Activated T-helper 9 cell treated with anti-CD3 and anti-CD28 coated beads, Interleukin-2, amount 50 U/mL, for 16 hours (primary cell): Measurements from ENCODE around the gene SGPL1.

Experiments used
- DNase-seq: peaks from one replicate; pipeline ENCODE4 v3.0.0-alpha.2; 2020; ENCODE audit warnings: low read depth

The SGPL1 gene

DNA sequence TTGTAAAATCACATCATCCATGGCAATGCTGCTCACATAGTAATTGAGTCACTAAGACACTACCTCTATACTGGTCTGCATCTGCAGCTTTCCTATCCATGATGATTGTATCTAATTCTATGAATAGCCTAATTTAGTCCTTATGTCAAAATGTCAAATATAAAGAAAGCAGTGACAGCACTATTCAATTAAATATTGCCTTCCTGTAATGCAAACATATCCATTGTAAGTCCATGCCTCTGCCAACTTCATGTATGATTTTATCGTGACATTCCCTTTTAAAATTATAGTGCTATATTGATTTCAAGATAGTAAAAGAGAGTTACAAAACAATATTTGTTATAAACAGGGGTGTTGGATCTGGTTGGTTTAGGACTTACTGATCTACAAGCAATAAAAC is 4.8 kb upstream of the SGPL1 start:
- no peak for DNase-seq

DNA sequence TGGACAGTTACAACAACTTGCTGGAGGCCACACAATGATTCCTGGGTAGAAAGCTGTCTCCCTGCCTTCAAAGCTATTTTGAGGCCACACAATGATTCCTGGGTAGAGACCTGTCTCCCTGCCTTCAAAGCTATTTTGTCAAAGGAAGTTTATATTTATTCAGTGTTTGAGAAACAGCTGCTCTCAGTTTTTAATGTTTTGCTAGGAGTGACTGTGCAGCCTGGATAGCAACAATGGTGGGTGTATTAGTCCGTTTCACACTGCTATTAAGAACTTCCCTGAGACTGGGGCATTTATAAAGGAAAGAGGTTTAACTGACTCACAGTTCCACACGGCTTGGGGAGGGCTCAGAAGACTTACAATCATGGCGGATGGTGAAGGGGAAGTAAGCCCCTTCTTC is 3.9 kb upstream of the SGPL1 start:
- no peak for DNase-seq

DNA sequence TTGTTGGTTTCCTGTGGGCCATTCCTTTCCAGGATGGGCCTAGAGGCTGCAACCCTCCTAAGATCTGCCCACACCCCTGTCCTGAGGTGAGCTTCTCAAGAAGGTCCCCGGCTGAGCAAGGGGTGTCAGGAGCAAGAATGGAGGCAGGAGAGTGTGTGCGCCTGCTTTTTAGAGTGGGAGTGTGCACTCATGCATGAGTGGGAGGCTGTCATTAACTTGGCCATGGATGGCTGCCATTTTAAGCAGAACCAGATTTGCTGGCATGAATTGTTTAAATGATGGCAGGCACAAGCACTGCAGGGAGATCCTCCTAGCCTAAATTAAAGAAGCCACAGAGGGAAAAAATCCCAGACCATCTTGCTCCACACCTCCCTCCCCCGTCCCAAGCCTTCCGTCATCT is 2.9 kb upstream of the SGPL1 start:
- DNase-seq: no peak

DNA sequence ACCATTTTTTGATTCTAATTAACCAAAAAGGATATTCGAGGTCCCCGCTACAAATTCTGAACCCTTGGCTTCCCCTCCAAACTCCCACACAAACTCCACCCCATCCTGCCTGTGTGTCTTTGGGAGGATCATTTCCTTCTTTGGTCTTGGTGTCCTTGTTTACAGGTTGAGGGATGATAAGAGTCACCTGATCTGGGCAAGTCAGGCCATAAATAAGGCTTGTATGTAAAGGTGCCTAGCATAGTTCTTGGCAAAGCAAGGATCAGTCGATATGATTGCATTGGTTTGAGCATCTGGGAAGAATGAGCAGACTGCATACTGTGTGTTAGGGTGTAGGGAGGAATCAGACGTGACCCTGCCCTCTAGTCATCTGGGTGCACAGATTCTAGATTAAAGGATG is 1.6 kb upstream of the SGPL1 start:
- DNase-seq: no peak

DNA sequence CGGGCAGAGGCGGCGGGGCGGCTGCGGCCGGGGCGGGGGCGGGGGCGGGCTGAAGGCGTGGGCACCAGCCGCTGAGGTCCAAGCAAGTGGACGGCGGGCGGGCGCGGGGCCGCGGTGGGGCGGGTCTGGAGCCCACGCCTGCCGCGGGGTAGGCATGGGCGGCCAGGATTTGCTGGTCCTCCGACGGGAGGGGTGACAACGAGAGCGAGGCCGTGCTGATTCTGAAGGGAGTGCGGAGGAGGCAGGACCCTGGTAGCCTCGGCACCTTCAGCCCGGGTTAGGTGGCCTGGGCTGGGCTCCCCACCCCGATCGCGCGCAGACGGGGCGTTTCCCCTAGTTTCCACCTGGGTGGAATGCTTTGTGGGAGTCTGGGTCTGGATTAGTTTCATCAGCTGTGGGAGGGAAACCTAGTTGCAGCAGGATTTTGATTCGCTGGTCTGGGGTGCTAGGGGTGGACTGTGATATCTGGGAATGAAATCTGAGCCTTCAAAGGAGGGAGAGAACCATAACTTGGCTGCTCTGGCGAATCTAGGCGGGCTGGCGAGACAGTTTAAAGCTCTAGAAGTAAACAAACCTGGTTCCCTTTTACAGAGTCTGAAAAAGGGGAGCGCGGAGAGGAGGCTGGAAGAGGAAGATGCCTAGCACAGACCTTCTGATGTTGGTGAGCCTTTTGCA is 609 bp downstream of the SGPL1 start:
- DNase-seq: peak; percentile 26

DNA sequence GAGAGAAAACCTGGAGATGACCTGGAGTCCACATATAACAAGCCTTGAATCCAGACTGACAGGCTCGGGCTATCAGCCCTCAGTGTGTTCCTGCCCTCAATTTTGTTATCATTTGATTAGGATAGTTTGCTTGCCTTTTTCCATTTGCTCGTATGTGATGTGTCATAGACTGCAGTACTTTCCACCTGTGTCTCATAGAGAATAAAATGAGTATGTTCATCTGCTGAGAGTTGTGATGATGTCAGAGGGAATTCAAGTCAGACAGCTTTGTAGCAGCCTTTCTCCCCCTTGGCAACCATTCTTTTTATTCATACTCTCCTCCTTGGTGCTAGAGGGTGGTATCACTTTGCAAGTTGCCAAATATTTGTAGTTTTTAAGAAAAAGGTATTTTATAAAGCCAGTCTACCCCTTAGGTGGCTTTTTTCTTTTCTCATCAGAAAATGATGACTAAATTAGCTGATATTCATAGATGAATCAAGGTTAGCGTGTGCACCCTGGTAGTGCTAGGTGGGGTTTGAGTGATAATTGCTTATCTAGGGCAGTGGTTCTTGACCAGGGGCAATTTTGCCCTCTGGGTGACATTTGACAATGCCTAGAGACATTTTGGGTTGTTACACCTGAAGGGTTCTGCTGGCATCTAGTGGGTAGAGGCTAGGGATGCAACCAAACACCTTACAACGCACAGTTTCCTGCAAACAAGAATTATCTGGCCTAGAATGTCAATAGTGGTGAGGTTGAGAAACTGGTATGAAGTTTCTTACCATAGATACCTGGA is 5.4 kb downstream of the SGPL1 start:
- no peak for DNase-seq

DNA sequence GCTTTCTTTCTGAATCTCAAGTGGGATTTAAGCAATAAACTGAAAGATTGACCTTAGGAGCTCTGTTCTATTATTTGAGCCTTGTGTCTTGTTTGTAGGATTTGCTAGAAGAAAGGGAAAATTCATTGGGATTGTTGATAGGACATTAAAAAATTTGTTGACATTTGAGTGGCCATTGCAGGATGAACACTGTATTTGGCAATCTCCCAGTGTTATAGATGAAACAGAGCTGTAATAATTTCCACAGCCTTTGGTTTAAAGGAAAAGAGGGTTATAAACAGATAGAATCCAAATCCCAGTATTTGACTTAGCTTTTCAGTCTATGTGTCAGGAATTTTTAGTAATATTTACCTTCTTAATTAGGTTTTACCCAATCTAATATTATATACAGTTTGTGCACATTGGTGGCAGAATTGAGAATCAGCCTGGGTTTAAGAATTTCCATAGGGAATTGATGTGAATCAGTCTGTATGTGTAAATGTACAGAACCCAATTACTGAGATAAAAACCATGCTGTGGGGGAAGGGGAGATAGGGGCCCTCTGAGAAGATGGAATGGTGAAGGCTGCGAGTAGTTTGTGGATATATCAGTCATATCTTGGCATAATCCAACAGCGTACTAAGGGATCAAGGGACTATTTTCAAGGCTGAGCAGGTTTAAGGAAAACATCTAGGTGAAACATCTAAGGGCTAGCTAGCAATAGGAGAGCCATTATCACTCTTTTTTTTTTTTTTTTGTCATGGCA is 6.5 kb downstream of the SGPL1 start:
- DNase-seq: no peak

DNA sequence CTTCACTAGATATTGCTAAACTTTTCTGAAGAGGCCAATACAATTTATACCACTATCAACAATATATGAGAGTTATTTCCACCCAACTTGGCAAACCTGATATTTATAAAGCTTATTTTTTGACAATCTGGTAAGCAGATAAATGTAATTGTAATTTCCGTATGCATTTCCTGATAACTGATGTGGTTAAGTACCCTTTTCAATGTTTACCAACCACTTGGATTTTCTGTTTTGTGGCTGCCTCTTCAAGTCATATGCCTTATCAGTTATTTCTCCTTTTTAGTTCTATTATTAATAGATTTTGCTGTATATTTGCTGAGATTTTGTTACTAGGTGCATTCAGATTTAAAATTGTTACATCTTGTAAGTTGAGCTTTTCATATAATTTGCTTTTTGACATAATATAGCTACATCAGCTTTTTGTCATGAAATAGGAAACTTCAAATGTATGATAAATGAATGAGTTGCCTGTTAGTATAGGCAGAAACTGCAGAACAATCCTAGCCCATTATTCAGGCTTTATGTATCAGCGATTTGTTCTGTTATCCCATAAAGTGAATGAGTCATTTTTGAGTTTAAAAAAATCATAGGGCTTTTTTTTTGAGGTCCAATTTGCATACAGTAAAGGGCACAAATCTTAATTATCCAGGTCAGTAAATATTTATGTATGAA is 11.5 kb downstream of the SGPL1 start:
- DNase-seq: no peak

DNA sequence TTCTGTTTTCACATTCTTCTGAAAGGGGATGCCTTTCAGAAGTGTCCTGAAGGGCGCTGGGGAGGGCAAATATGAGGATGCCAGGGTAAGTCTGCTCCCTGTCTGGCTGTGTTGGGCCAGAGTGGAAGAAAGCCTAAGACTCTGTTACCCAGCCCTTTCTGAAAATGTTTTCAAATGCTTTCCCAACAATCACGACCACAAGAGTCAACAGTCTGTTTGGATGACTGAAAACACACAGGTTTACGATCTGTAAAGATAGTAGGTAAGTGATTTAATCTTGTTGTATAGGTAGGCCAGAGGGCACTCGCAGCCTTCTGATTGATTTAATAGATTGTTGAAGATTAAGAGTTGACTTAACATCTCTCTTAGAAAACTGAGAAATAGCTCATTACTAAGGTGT is 13.2 kb downstream of the SGPL1 start:
- DNase-seq: no peak

DNA sequence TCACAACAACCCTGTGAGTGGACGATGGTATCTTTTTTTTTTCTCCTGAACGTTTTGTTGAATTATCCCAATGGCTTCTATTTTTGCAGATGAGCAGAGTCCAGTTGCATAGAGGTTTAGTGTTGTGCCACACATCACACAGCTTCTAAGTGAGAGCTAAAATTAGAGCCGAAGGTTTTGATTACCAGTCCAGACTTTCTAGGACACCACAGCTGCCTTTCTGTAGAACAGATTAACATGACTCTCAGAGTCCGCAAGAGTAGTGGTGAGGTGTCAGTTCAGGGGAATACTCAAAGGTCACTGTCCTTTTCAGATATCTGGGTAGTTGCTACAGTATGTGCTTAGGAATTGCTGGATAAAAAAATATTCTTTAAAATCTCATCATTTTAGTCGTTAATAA is 13.8 kb downstream of the SGPL1 start:
- no peak for DNase-seq

DNA sequence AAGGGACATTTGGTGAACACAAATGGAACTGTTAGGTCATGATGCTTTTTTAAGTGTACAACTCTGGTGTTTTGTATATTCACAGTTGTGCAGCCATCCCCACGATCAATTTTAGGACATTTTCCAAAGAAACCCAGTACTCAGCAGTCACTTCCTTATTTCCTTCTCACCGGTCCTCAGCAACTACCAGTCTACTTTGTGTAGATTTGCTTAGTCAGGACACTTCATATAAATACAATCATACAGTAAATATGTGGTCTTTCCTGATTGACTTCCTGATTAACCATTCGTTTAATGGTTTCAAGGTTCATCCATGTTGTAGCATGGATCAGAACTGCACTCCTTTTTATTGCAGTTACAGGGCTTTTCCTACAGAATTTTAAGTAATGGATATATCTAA is 14.4 kb downstream of the SGPL1 start:
- DNase-seq: no peak

DNA sequence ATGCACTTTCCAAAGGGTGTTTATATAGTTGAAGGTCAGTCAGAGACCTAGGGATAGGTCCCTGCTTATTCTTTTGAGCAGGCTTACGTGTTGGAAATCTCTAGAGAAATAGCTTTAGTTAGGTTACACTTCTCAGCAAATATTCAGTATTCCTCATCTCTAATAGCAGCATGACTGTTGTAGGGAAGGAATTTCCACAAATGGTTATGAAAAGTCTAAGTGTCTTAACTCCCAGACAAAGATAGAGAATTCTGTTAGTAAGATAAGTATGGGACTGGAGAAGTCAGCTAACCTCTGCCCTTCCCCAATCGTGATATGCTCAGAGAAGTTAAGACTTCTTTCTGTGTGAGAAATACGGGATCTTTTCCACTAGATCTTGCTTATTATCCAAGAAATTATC is 16.5 kb downstream of the SGPL1 start:
- no peak for DNase-seq

DNA sequence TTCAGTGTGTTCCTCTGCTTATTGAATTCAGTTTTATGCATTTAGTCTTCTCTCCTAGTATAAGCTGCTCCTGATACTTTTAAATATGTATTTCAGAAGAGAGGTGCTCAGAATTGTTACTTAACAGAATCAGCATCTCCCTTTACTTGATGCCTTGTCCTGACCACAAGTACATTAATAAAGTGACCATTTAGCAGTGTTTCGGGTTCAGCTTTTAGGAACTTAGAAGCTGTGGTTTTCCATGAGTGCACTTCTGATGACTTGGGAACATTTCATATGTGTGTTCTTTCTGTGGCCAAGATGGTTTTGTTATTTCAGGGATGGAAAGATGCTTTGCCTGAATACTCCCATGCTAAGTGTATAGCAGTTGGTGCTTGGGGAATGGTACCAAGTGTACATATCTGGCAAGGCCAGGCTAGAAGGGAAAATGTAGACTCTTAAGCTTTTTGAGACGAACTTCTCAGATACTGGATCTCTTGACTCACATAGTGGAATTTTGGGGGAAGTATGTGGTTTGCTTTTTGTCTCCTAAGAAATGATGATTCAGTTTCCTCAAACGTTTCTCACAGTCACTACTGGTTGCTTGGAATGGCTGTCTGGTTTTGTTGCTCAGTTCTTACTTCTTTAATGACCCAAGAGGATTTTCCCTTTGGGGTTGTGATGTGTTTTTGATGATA is 17.2 kb downstream of the SGPL1 start:
- DNase-seq: no peak

DNA sequence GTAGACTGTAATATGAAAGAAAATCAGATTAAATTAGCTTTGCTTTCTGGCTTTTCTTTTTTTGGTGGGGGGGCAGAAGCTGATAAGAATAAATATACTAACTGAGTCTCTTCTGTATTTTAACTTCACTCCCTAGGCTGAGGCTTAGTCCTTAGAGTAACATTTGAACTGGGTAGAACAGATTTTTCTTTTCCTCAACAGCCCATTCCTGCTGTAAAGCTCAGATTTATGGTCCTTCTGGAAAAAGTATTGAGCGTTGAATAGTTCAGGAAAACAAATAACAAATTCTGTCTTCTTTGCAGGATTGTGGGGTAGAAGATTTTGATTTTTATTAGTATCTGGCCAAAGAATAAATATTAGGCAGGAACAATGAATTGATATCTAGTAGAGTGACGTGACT is 17.9 kb downstream of the SGPL1 start:
- no peak for DNase-seq

DNA sequence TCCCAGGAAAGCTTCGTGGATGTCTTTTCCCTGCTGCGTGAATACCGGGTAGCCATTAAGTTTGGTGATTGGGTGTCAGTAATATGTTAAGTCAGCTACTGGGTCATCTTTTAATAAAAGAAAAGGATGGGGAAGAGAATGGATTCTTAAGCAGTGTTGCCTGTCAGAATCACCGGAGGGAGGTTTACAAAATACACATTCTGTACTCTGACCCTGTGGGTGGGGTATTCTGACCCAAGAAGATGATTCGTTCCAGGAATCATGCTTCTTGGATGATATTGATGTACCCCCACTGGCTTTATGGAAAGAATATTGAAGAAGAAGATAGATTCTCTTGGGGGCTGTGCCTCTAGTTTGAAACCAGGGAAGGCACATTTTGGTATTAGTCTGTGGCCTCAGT is 18.3 kb downstream of the SGPL1 start:
- DNase-seq: no peak

DNA sequence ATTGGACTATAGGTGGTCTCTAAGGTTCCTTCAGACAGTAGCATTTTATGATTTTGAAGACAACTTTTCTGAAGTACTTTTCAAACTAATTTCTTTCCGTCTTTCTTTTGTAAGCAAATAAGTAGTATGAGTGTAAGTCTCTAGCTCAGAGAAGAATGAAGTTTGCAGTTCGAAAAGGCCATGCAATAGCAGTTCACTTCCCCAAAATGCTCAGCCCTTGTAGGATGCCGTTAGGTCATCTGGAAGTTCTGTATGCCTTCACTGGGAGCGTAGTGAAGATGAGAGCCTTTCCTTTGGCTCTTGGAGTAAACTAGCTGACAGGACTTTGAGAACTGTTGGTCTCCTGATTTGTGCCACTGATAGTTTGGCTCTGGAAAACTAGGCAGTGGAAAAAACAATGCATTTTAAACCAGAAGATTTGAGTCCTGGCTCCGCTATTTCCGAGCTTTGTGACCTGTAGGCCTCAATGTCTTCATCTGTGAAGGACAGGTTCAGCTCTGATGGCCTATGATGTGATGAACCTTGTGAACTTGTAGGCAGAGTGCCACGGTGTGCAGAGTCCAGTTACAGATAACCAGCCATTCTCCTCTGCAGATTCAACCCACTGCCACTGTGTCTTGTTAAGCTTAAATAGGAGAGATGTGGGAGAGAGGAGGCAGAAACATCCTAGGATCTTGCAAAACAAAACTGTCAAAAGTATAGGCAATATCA is 18.8 kb downstream of the SGPL1 start:
- no peak for DNase-seq

DNA sequence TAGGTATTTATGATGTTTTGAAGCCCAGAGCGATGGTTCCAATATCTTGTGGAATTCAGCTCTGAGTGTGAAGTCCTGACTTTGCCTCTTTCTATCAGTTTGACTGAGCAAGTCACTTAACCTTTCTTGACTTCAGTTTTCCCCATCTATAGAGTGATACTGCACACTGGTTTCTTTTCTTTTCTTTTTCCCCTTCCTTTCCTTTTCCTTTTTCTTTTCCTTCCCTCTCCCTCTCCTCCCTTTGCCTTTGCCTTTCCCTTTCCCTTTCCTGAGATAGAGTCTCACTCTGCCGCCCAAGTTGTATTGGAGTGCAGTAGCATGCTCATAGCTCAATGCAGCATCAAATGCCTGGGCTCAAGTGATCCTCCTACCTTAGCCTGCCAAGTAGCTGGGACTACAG is 20.6 kb downstream of the SGPL1 start:
- no peak for DNase-seq

DNA sequence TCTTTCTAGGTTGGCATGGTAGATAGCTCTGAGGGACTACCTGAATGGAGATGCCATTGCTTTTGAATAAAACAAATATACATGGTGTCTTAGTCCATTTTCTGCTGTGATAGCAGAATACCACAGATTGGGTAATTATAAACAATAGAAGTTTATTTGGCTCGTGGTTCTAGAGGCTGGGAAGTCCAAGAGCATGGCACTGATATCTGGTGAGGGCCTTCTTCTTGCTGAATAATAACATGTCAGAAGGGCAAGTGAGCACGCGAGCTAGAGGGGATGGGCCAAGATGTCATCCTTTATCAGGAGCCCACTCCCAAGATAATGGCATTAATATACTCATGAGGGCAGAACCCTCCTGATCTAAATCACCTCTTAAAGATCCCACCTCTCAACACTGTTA is 21.9 kb downstream of the SGPL1 start:
- DNase-seq: no peak

DNA sequence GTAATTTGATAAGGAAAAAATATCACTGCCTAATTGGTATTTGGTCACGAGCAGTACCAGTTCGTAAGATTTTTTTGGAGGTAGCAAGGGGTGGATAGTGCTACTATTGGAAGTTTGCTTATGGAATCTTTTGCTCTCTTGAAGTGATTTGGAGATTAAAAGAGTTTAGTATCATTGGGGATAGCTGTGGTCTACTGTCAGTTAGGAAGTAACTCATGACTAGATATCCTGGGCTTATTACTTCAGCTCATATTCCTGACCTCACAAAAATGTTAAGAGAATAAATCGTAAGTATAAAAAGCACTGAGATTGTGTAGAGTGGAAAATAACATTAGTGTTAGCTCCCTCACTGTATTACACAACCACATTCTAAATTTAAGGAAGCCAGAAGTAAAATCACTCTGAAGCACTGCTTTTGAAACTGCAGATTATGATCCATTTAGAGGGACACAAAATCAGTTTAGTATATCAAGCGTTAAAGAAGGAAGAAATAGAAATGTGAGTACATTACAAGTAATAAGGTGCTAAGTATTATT is 22.6 kb downstream of the SGPL1 start:
- no peak for DNase-seq

DNA sequence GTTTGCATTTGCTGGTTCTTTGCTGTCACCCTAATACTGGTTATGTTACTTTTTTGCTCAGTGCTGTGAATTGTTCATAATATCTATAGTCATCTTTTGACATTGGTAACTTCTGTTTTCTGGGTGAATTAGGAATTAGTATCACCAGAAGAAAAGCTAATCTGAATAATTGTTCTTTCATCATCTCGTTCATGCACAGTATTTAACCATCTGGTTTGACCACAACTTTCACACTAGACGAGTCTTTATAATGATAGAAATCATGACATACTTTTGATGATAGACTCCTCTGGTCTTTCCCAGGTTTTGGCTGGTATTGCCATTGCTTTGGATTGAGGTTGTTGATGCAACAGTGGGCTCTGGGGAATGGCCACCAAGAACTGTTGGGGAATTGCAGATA is 25.1 kb downstream of the SGPL1 start:
- DNase-seq: no peak

DNA sequence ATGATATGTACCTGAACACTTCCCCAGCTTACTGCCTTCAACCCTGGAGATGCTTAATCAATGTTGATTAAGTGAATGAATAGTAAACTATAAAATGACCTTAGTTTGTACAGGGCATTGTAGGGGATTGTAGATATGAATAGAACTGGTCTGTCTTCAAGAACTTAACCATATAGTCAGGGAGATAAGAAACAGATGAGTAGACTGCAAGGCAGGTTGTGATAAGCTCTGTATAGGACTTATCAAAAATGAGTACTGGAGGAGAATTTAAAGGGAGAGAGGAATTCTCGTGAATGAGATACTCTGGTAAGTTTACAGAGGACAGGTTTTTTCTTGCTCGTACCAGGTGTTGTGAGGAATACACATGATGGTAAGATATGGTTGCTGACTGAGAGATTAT is 27.6 kb downstream of the SGPL1 start:
- DNase-seq: no peak
